HEK293 (cell line): ENCODE data around the gene VWA5A.

ENCODE experiments used
- CTCF ChIA-PET: fragments of 350-600 bp; formaldehyde crosslinking; extraction: SDS; loops from one replicate; lab custom pipeline; 2021; ENCODE audit warnings: antibody characterized with exemption; lab: Yijun Ruan, JAX
- POLR2A ChIA-PET: fragments of 300-600 bp; formaldehyde crosslinking; extraction: SDS; loops from one replicate; lab custom pipeline; 2020; ENCODE audit warnings: antibody characterized with exemption, inconsistent platforms; lab: Yijun Ruan, JAX
- H3K27ac ChIP-seq: fragments of 200-500 bp; sonication (Bioruptor generic); 2 replicates; pipeline ENCODE4 v1.5.1; 2014; ENCODE audit warnings: low read depth, low read length, control low read depth, inconsistent platforms; ENCODE audit errors: extremely low read depth
- H3K36me3 ChIP-seq, 2 experiments: fragments of 200-500 bp in 1 of 2; sonication (Bioruptor generic) in 1 of 2; 1 replicate in 1 of 2; 2 replicates in 1 of 2; pipeline ENCODE4 v1.5.1; 2014 to 2017; ENCODE audit warnings: inconsistent platforms in 2 of 2, low read length in 2 of 2; ENCODE audit not compliant: control insufficient read depth in 2 of 2, insufficient read depth in 1 of 2
- H3K4me1 ChIP-seq: fragments of 200-500 bp; sonication (Bioruptor generic); 2 replicates; pipeline ENCODE4 v1.5.1; 2014; ENCODE audit warnings: mild to moderate bottlenecking, low read length, inconsistent platforms; ENCODE audit not compliant: control insufficient read depth, insufficient read depth
- H3K4me3 ChIP-seq: 2 replicates; pipeline ENCODE4 v1.5.1; 2011; ENCODE audit warnings: low read depth, mild to moderate bottlenecking, control low read depth, low read length, moderate library complexity
- H3K9me3 ChIP-seq: fragments of 200-500 bp; sonication (Bioruptor generic); 2 replicates; pipeline ENCODE4 v1.5.1; 2014; ENCODE audit warnings: low read depth, low read length, inconsistent platforms; ENCODE audit not compliant: control insufficient read depth, insufficient read depth
- GLI4 ChIP-seq: fragments of 450-650 bp; formaldehyde crosslinking; IDR thresholded peaks from 2 replicates; pipeline ENCODE4 v1.5.1; 2016; ENCODE audit warnings: missing biosample characterization, missing genetic modification characterization
- HOXA7 ChIP-seq: sonication (generic); formaldehyde crosslinking; IDR thresholded peaks from 2 replicates; pipeline ENCODE4 v1.8.1; 2022; ENCODE audit warnings: missing genetic modification reagents, borderline replicate concordance
- KLF9 ChIP-seq: fragments of 450-650 bp; formaldehyde crosslinking; IDR thresholded peaks from 2 replicates; pipeline ENCODE4 v1.5.1; 2016; ENCODE audit warnings: missing biosample characterization, missing genetic modification characterization, low read depth
- WT1 ChIP-seq: fragments of 450-650 bp; formaldehyde crosslinking; IDR thresholded peaks from 2 replicates; pipeline ENCODE4 v1.5.1; 2016; ENCODE audit warnings: missing biosample characterization, missing genetic modification characterization
- ZBTB7A ChIP-seq: fragments of 450-650 bp; formaldehyde crosslinking; IDR thresholded peaks from 2 replicates; pipeline ENCODE4 v1.5.1; 2016; ENCODE audit warnings: low read depth, missing biosample characterization, missing genetic modification characterization
- ZFP37 ChIP-seq: fragments of 450-650 bp; formaldehyde crosslinking; IDR thresholded peaks from 2 replicates; pipeline ENCODE4 v1.5.1; 2016; ENCODE audit warnings: missing biosample characterization, missing genetic modification characterization
- ZIC2 ChIP-seq: fragments of 450-650 bp; formaldehyde crosslinking; IDR thresholded peaks from 2 replicates; pipeline ENCODE4 v1.5.1; 2016; ENCODE audit warnings: missing biosample characterization, missing genetic modification characterization
- ZNF10 ChIP-seq: fragments of 450-650 bp; formaldehyde crosslinking; IDR thresholded peaks from 2 replicates; pipeline ENCODE4 v1.5.1; 2017; ENCODE audit warnings: missing biosample characterization, missing genetic modification characterization
- ZNF132 ChIP-seq: fragments of 450-650 bp; formaldehyde crosslinking; IDR thresholded peaks from 2 replicates; pipeline ENCODE4 v1.5.1; 2017; ENCODE audit warnings: missing biosample characterization, missing genetic modification characterization, borderline replicate concordance
- ZNF140 ChIP-seq: fragments of 450-650 bp; formaldehyde crosslinking; IDR thresholded peaks from 2 replicates; pipeline ENCODE4 v1.5.1; 2016; ENCODE audit warnings: missing biosample characterization, missing genetic modification characterization
- ZNF24 ChIP-seq: fragments of 450-650 bp; formaldehyde crosslinking; IDR thresholded peaks from 2 replicates; pipeline ENCODE4 v1.5.1; 2016; ENCODE audit warnings: missing biosample characterization, missing genetic modification characterization
- ZNF248 ChIP-seq: fragments of 450-650 bp; formaldehyde crosslinking; IDR thresholded peaks from 2 replicates; pipeline ENCODE4 v1.5.1; 2017; ENCODE audit warnings: missing biosample characterization, missing genetic modification characterization
- ZNF266 ChIP-seq: fragments of 450-650 bp; formaldehyde crosslinking; IDR thresholded peaks from 2 replicates; pipeline ENCODE4 v1.5.1; 2016; ENCODE audit warnings: missing biosample characterization, missing genetic modification characterization, low read depth
- ZNF501 ChIP-seq: fragments of 450-650 bp; formaldehyde crosslinking; IDR thresholded peaks from 2 replicates; pipeline ENCODE4 v1.5.1; 2016; ENCODE audit warnings: missing biosample characterization, missing genetic modification characterization
- ZNF585B ChIP-seq: fragments of 450-650 bp; formaldehyde crosslinking; IDR thresholded peaks from 2 replicates; pipeline ENCODE4 v1.5.1; 2016; ENCODE audit warnings: missing biosample characterization, missing genetic modification characterization
- ZNF600 ChIP-seq: fragments of 450-650 bp; formaldehyde crosslinking; IDR thresholded peaks from 2 replicates; pipeline ENCODE4 v1.5.1; 2016; ENCODE audit warnings: missing biosample characterization, missing genetic modification characterization
- ZNF654 ChIP-seq: fragments of 450-650 bp; formaldehyde crosslinking; IDR thresholded peaks from 2 replicates; pipeline ENCODE4 v1.5.1; 2016; ENCODE audit warnings: low read depth, missing biosample characterization, missing genetic modification characterization
- ZNF664 ChIP-seq: fragments of 450-650 bp; formaldehyde crosslinking; IDR thresholded peaks from 2 replicates; pipeline ENCODE4 v1.5.1; 2016; ENCODE audit warnings: missing biosample characterization, missing genetic modification characterization
- ZNF670 ChIP-seq: fragments of 450-650 bp; formaldehyde crosslinking; IDR thresholded peaks from 2 replicates; pipeline ENCODE4 v1.5.1; 2016; ENCODE audit warnings: missing biosample characterization, missing genetic modification characterization, low read depth
- ZNF776 ChIP-seq: fragments of 450-650 bp; formaldehyde crosslinking; IDR thresholded peaks from 2 replicates; pipeline ENCODE4 v1.5.0; 2017; ENCODE audit warnings: missing biosample characterization, missing genetic modification characterization, borderline replicate concordance
- ZSCAN16 ChIP-seq: fragments of 450-650 bp; formaldehyde crosslinking; IDR thresholded peaks from 2 replicates; pipeline ENCODE4 v1.5.1; 2016; ENCODE audit warnings: missing biosample characterization, missing genetic modification characterization
- TF ChIP-seq, protein P1 (sequence below): fragments of 450-650 bp; formaldehyde crosslinking; IDR thresholded peaks from 2 replicates; pipeline ENCODE4 v1.5.1; 2016; ENCODE audit warnings: missing biosample characterization, missing genetic modification characterization
- TF ChIP-seq, protein P2 (sequence below): fragments of 450-650 bp; formaldehyde crosslinking; IDR thresholded peaks from 2 replicates; pipeline ENCODE4 v1.5.1; 2017; ENCODE audit warnings: missing biosample characterization, missing genetic modification characterization
- TF ChIP-seq, protein P3 (sequence below): fragments of 450-650 bp; formaldehyde crosslinking; conservative IDR thresholded peaks from 2 replicates; pipeline ENCODE4 v1.5.1; 2016; ENCODE audit warnings: low read depth, missing biosample characterization, missing genetic modification characterization

Gene VWA5A

DNA sequence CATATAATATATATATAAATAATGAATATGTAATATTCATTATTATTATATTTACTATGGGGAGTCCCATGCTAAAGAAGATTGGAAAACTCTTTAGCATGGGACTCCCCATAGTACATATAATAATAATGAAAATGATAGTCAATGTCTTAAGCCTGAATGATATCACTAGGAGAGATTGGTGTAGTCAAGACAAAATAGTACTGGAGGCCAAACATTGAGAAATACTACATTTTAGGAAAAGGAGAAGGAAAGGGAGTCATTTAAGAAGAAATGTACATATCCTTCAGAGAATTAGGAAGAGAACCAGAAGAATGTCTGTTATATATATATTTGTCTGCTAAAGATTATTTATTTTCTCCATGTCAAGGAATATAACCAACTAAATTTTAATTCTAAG is 5.0 kb upstream of the VWA5A start (continued):
- TF ChIP-seq, protein P1, sequence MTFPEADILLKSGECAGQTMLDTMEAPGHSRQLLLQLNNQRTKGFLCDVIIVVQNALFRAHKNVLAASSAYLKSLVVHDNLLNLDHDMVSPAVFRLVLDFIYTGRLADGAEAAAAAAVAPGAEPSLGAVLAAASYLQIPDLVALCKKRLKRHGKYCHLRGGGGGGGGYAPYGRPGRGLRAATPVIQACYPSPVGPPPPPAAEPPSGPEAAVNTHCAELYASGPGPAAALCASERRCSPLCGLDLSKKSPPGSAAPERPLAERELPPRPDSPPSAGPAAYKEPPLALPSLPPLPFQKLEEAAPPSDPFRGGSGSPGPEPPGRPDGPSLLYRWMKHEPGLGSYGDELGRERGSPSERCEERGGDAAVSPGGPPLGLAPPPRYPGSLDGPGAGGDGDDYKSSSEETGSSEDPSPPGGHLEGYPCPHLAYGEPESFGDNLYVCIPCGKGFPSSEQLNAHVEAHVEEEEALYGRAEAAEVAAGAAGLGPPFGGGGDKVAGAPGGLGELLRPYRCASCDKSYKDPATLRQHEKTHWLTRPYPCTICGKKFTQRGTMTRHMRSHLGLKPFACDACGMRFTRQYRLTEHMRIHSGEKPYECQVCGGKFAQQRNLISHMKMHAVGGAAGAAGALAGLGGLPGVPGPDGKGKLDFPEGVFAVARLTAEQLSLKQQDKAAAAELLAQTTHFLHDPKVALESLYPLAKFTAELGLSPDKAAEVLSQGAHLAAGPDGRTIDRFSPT: no peak
- no peak for TF ChIP-seq ZNF654 (tag by site-specific recombination)

DNA sequence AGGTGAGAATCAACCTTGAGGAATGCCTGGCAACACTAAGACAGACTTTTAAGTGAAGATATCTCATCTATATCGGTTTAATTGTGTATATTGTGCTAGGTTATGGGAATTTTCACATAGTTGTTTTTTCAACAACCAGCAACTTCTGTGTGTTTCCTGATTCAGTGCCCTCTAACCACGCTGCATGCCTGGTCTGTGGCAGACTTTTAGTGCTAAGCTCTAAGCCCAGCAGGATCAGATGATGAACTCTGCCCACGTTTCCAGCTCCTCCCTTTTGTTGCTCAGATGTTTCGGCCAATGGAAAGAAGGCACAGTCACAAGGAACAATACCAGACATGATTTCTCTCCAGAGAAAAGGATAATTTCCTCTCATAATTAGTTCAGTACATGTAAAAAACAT is 1.4 kb upstream of the VWA5A start:
- no peak overlapping the region for H3K4me3 ChIP-seq
- CTCF ChIA-PET: interaction anchor here (1.4 kb wide), 1 partner anchor 42 kb away, joined by 4 read pairs; no protein-coding TSS in a partner anchor
- TF ChIP-seq ZNF140: no peak
- TF ChIP-seq ZNF585B (tag by site-specific recombination): no peak
- TF ChIP-seq WT1 (tag by site-specific recombination): no peak
- TF ChIP-seq ZIC2: no peak
- no peak for TF ChIP-seq ZBTB7A (tag by site-specific recombination)
- no peak for TF ChIP-seq ZNF266 (tag by site-specific recombination)
- no peak for TF ChIP-seq ZNF248 (tag by site-specific recombination)
- no peak for TF ChIP-seq ZNF664 (tag by site-specific recombination)
- no peak for TF ChIP-seq ZSCAN16 (tag by site-specific recombination)
- TF ChIP-seq ZNF501 (tag by site-specific recombination): no peak
- no peaks in the 10 kb centered on the region for H3K4me1 ChIP-seq
- peaks cover 0 to 16% of the 10 kb centered on the region in 2 experiments; a peak in 1 of 3 replicates for H3K36me3 ChIP-seq
- POLR2A ChIA-PET: no interaction called here
- H3K27ac ChIP-seq: no peak overlapping the region
- H3K9me3 ChIP-seq: no peaks in the 10 kb centered on the region

DNA sequence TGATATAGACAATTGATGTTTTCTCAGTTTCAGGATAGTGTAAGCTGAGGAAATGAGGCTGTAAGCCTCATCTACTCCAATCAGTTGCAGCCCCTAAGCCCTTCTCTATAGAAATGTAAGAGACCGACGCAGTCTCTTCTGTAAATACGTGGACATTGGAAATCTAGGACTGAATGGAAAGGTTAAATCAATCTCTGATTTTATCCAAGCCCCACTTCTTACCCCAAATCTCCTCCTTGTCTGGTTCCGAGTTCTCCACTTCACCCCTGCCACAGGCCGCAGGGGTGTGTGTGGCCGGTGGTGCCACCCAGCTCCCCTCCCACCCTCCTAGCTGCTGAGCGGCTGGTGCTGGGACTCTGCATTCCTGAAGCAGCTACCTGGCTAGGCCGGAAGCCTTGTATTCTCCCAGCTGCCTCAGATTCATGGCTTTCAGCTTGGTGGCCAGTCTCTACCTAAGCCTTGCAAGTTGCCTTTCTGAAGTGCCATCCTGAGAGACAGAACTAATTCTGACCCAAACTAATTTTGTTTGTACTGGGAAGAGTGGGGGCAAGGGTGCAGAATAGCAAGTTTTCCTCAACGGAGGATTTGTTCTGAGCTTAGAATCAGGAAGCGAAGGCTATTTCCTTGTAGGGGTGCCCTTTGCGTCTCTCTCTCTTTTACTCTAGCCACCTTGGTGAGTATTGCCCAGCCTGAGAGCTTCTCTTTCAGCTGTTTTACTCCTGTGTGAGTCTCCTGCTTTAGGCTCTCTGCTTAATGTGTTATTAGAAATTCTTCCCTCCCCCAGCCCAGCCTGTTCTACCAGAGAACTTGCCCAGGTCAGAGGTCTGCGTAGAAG is 749 bp downstream of the VWA5A start:
- Histone ChIP-seq H3K4me3 (peak overlapping the region; percentile 44), H3K36me3 (peaks cover 0 to 30% of the 10 kb centered on the region in 2 experiments; a peak in 1 of 3 replicates), H3K4me1 (no peaks in the 10 kb centered on the region), H3K27ac (no peak overlapping the region), H3K9me3 (no peaks in the 10 kb centered on the region)
- POLR2A ChIA-PET: interaction anchor here (1.0 kb wide), 1 partner anchor 40 kb away, joined by 3 read pairs; no protein-coding TSS in a partner anchor
- CTCF ChIA-PET: interaction anchor here (1.5 kb wide), 1 partner anchor 8 kb away, joined by 6 read pairs; no protein-coding TSS in a partner anchor
- no peak for TF ChIP-seq ZNF10 (tag by site-specific recombination)
- TF ChIP-seq ZNF600 (tag by site-specific recombination): no peak
- TF ChIP-seq, protein P2, sequence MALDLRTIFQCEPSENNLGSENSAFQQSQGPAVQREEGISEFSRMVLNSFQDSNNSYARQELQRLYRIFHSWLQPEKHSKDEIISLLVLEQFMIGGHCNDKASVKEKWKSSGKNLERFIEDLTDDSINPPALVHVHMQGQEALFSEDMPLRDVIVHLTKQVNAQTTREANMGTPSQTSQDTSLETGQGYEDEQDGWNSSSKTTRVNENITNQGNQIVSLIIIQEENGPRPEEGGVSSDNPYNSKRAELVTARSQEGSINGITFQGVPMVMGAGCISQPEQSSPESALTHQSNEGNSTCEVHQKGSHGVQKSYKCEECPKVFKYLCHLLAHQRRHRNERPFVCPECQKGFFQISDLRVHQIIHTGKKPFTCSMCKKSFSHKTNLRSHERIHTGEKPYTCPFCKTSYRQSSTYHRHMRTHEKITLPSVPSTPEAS (tag by site-specific recombination): no peak
- TF ChIP-seq, protein P3, sequence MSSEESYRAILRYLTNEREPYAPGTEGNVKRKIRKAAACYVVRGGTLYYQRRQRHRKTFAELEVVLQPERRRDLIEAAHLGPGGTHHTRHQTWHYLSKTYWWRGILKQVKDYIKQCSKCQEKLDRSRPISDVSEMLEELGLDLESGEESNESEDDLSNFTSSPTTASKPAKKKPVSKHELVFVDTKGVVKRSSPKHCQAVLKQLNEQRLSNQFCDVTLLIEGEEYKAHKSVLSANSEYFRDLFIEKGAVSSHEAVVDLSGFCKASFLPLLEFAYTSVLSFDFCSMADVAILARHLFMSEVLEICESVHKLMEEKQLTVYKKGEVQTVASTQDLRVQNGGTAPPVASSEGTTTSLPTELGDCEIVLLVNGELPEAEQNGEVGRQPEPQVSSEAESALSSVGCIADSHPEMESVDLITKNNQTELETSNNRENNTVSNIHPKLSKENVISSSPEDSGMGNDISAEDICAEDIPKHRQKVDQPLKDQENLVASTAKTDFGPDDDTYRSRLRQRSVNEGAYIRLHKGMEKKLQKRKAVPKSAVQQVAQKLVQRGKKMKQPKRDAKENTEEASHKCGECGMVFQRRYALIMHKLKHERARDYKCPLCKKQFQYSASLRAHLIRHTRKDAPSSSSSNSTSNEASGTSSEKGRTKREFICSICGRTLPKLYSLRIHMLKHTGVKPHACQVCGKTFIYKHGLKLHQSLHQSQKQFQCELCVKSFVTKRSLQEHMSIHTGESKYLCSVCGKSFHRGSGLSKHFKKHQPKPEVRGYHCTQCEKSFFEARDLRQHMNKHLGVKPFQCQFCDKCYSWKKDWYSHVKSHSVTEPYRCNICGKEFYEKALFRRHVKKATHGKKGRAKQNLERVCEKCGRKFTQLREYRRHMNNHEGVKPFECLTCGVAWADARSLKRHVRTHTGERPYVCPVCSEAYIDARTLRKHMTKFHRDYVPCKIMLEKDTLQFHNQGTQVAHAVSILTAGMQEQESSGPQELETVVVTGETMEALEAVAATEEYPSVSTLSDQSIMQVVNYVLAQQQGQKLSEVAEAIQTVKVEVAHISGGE (tag by site-specific recombination): no peak
- no peak for TF ChIP-seq GLI4 (tag by site-specific recombination)
- no peak for TF ChIP-seq ZNF776 (tag by site-specific recombination)
- TF ChIP-seq ZNF670 (tag by site-specific recombination): no peak
- no peak for TF ChIP-seq ZIC2
- TF ChIP-seq ZNF24: no peak
- TF ChIP-seq WT1 (tag by site-specific recombination): no peak
- TF ChIP-seq KLF9: no peak
- TF ChIP-seq HOXA7 (CRISPR knock-in tag): no peak
- no peak for TF ChIP-seq ZFP37 (tag by site-specific recombination)
- no peak for TF ChIP-seq ZNF132 (tag by site-specific recombination)
